ENCODE measurements around the gene GRHL1. TPM values are rescaled to one million over a fixed set of nuclear protein-coding genes. Genes with fewer than 3 reads are reported as not detected.

GRHL1 gene
- total RNA-seq, 2 donors from 2014 or later = 0.41 to 9.5 TPM

DNA sequence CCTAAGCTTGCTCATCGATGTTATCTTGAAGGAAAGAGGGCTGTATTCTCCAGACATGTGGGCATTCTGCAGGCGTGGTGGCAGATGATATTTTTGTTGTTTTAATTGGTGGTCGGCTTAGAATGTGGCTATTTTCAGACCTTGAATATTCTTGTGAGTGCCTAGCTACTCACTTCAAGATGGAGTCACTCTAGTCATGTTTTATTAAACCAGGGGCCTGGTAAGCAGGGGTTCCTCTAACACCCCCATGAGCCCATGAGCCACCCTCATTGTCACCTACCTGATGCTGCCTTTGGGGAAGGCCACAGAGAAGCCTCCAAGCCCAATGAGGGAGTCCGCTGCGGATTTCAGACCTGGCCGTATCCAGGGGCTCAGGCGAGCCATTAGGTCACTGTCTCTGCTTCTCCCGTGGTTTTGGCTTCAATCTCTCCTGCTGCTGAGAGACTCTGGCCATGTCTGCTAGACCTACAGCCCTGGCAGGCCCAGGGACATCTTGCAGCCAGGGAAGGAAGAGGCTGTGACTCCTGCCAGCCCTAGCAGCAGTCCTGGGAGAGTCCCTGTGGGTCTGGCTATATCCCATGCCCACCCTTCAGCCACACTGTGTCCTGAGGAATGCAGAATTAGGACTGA lies 75.6 kb downstream of the GRHL1 start:
- no peak for DNase-seq (ENCODE audit: low spot score)
- Histone ChIP-seq H3K4me3 (no peak overlapping the region), H3K27ac (no peak overlapping the region), H3K4me1 (ENCODE audit: control insufficient read depth in 1 of 2, low read depth in 2 of 2) (no peaks in the 10 kb centered on the region), H3K9me3 (no peaks in the 10 kb centered on the region), H3K36me3 (no peaks in the 10 kb centered on the region), H3K27me3 (replicated peaks; ENCODE audit: insufficient read depth) (no peaks in the 10 kb centered on the region)
- ATAC-seq (ENCODE audit: insufficient number of reproducible peaks, low FRiP score, low read depth) = no peak
- TF ChIP-seq, protein P1, sequence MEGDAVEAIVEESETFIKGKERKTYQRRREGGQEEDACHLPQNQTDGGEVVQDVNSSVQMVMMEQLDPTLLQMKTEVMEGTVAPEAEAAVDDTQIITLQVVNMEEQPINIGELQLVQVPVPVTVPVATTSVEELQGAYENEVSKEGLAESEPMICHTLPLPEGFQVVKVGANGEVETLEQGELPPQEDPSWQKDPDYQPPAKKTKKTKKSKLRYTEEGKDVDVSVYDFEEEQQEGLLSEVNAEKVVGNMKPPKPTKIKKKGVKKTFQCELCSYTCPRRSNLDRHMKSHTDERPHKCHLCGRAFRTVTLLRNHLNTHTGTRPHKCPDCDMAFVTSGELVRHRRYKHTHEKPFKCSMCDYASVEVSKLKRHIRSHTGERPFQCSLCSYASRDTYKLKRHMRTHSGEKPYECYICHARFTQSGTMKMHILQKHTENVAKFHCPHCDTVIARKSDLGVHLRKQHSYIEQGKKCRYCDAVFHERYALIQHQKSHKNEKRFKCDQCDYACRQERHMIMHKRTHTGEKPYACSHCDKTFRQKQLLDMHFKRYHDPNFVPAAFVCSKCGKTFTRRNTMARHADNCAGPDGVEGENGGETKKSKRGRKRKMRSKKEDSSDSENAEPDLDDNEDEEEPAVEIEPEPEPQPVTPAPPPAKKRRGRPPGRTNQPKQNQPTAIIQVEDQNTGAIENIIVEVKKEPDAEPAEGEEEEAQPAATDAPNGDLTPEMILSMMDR (IDR thresholded peaks at IDR 0.05) = no peak

DNA sequence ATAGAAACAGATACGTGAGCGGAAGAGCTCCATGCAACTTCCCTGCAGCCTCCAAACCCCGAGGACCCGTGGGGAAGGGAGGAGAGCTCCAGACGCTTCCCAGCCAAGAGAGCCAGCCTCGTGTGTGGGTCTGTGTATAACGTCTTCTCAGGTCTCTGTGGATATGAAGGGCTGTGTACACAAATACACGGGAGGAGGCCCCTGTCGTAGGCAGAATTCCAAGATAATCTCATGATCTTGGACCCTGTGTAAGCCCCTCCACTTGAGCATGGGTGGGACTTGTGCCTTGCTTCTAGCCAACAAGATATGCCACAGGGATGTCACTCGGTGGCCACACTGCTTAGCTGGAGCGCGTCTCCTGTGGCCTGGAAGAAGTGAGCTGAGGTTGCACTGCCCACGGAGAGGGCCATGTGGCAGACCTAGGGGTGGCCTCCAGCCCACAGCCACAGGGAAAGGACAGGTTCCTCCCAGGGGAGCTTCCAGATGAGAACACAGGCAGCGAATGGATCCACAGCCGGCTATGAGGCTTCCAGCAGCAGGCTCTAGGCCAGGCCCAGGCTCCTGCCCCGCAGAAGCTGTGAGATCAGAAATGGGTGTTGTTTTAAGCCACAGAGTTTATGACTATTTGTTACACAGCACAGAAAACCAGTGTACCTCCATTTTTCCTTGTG lies 76.3 kb downstream of the GRHL1 start:
- no peak overlapping the region for H3K4me3 ChIP-seq
- TF ChIP-seq, protein P1 (IDR thresholded peaks at IDR 0.05) = no peak
- DNase-seq (ENCODE audit: low spot score) = no peak
- ATAC-seq (ENCODE audit: insufficient number of reproducible peaks, low FRiP score, low read depth) = no peak
- no peaks in the 10 kb centered on the region for H3K4me1 ChIP-seq (ENCODE audit: control insufficient read depth in 1 of 2, low read depth in 2 of 2)
- H3K27me3 ChIP-seq (replicated peaks; ENCODE audit: insufficient read depth) = no peaks in the 10 kb centered on the region
- H3K27ac ChIP-seq = no peak overlapping the region
- H3K9me3 ChIP-seq = no peaks in the 10 kb centered on the region
- no peaks in the 10 kb centered on the region for H3K36me3 ChIP-seq

- Histone ChIP-seq H3K36me3 (no peaks in the 10 kb centered on the region), H3K27ac (no peak overlapping the region), H3K9me3 (no peaks in the 10 kb centered on the region), H3K4me3 (no peak overlapping the region), H3K27me3 (replicated peaks; ENCODE audit: insufficient read depth) (no peaks in the 10 kb centered on the region), H3K4me1 (ENCODE audit: control insufficient read depth in 1 of 2, low read depth in 2 of 2) (no peaks in the 10 kb centered on the region)
- TF ChIP-seq, protein P1 (IDR thresholded peaks at IDR 0.05) = no peak
- DNase-seq (ENCODE audit: low spot score) (no peak), ATAC-seq (ENCODE audit: insufficient number of reproducible peaks, low FRiP score, low read depth) (no peak)
These were observed 77.0 kb downstream of the GRHL1 start for GRCh38 chr2:10028407-10028987.

- H3K27ac ChIP-seq = peak overlapping the region in 1 of 2 donors; percentile 30
- DNase-seq (ENCODE audit: low spot score) (no peak), ATAC-seq (ENCODE audit: insufficient number of reproducible peaks, low FRiP score, low read depth) (no peak)
- H3K36me3 ChIP-seq = no peaks in the 10 kb centered on the region
- H3K4me1 ChIP-seq (ENCODE audit: control insufficient read depth in 1 of 2, low read depth in 2 of 2) = no peaks in the 10 kb centered on the region
- no peaks in the 10 kb centered on the region for H3K9me3 ChIP-seq
- H3K27me3 ChIP-seq (replicated peaks; ENCODE audit: insufficient read depth) = no peaks in the 10 kb centered on the region
- TF ChIP-seq, protein P1 (IDR thresholded peaks at IDR 0.05) = no peak
- peak overlapping the region; percentile 29 for H3K4me3 ChIP-seq
These were observed 77.7 kb downstream of the GRHL1 start for GRCh38 chr2:10028988-10029874.

GRCh38 chr2:10029875-10030223 lies 78.4 kb downstream of the GRHL1 start:
- DNase-seq (ENCODE audit: low spot score) (no peak), ATAC-seq (ENCODE audit: insufficient number of reproducible peaks, low FRiP score, low read depth) (no peak)
- Histone ChIP-seq H3K27ac (no peak overlapping the region), H3K9me3 (no peaks in the 10 kb centered on the region), H3K4me3 (no peak overlapping the region), H3K36me3 (no peaks in the 10 kb centered on the region), H3K4me1 (ENCODE audit: control insufficient read depth in 1 of 2, low read depth in 2 of 2) (no peaks in the 10 kb centered on the region), H3K27me3 (replicated peaks; ENCODE audit: insufficient read depth) (no peaks in the 10 kb centered on the region)
- TF ChIP-seq, protein P1 (IDR thresholded peaks at IDR 0.05) = no peak

Measured in thoracic aorta (tissue), 2 donors.